Activated CD4-positive, alpha-beta T cell treated with anti-CD3 and anti-CD28 coated beads for 48 hours (primary cell): ENCODE data around the gene CYB5D1.

ENCODE experiments used
- DNase-seq: peaks from one replicate; pipeline ENCODE4 v3.0.0-alpha.2; 2020

The CYB5D1 gene

DNA sequence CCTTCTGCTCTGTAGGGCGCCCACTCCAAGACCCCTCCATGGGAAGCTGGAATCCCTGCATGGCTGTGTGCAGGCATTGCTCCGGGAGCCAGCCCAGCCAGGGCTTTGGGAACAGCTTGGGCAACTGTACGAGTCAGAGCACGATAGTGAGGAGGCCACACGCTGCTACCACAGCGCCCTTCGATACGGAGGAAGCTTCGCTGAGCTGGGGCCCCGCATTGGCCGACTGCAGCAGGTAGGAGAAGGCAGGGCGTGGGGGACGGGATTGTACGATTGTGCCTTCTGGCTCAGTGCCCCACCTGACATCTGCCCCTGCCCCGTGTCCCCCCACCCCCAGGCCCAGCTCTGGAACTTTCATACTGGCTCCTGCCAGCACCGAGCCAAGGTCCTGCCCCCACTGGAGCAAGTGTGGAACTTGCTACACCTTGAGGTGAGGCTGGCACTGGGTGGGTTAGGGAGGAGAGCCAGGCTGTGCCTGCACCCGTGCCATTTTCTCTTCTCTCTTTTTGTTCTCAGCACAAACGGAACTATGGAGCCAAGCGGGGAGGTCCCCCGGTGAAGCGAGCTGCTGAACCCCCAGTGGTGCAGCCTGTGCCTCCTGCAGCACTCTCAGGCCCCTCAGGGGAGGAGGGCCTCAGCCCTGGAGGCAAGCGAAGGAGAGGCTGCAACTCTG is 11.6 kb upstream of the CYB5D1 start:
- no peak for DNase-seq

DNA sequence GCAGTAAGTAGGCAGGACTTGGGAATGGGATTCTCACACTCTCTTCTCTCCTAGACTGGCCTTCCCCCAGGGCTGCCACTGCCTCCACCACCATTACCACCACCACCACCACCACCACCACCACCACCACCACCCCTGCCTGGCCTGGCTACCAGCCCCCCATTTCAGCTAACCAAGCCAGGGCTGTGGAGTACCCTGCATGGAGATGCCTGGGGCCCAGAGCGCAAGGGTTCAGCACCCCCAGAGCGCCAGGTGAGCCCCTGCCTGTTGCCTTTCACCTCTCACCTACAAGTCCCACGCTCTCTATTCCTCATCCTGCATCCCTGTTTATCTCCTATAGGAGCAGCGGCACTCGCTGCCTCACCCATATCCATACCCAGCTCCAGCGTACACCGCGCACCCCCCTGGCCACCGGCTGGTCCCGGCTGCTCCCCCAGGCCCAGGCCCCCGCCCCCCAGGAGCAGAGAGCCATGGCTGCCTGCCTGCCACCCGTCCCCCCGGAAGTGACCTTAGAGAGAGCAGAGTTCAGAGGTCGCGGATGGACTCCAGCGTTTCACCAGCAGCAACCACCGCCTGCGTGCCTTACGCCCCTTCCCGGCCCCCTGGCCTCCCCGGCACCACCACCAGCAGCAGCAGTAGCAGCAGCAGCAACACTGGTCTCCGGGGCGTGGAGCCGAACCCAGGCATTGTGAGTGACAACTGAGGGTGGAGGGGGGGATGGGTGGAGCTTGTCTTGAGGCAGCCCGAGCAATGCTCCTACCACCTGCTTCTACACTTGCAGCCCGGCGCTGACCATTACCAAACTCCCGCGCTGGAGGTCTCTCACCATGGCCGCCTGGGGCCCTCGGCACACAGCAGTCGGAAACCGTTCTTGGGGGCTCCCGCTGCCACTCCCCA is 10.8 kb upstream of the CYB5D1 start:
- no peak for DNase-seq

DNA sequence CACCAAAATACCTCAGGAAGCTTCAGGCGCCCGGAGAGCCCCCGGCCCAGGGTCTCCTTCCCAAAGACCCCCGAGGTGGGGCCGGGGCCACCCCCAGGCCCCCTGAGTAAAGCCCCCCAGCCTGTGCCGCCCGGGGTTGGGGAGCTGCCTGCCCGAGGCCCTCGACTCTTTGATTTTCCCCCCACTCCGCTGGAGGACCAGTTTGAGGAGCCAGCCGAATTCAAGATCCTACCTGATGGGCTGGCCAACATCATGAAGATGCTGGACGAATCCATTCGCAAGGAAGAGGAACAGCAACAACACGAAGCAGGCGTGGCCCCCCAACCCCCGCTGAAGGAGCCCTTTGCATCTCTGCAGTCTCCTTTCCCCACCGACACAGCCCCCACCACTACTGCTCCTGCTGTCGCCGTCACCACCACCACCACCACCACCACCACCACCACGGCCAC is 9.6 kb upstream of the CYB5D1 start:
- DNase-seq, result no peak

DNA sequence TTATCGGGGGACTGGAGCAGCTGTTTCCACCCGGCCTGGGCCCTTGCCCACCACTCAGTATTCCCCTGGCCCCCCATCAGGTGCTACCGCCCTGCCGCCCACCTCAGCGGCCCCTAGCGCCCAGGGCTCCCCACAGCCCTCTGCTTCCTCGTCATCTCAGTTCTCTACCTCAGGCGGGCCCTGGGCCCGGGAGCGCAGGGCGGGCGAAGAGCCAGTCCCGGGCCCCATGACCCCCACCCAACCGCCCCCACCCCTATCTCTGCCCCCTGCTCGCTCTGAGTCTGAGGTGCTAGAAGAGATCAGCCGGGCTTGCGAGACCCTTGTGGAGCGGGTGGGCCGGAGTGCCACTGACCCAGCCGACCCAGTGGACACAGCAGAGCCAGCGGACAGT is 9.1 kb upstream of the CYB5D1 start:
- no peak for DNase-seq

DNA sequence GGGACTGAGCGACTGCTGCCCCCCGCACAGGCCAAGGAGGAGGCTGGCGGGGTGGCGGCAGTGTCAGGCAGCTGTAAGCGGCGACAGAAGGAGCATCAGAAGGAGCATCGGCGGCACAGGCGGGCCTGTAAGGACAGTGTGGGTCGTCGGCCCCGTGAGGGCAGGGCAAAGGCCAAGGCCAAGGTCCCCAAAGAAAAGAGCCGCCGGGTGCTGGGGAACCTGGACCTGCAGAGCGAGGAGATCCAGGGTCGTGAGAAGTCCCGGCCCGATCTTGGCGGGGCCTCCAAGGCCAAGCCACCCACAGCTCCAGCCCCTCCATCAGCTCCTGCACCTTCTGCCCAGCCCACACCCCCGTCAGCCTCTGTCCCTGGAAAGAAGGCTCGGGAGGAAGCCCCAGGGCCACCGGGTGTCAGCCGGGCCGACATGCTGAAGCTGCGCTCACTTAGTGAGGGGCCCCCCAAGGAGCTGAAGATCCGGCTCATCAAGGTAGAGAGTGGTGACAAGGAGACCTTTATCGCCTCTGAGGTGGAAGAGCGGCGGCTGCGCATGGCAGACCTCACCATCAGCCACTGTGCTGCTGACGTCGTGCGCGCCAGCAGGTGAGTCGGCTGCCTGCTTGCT is 8.6 kb upstream of the CYB5D1 start:
- no peak for DNase-seq

DNA sequence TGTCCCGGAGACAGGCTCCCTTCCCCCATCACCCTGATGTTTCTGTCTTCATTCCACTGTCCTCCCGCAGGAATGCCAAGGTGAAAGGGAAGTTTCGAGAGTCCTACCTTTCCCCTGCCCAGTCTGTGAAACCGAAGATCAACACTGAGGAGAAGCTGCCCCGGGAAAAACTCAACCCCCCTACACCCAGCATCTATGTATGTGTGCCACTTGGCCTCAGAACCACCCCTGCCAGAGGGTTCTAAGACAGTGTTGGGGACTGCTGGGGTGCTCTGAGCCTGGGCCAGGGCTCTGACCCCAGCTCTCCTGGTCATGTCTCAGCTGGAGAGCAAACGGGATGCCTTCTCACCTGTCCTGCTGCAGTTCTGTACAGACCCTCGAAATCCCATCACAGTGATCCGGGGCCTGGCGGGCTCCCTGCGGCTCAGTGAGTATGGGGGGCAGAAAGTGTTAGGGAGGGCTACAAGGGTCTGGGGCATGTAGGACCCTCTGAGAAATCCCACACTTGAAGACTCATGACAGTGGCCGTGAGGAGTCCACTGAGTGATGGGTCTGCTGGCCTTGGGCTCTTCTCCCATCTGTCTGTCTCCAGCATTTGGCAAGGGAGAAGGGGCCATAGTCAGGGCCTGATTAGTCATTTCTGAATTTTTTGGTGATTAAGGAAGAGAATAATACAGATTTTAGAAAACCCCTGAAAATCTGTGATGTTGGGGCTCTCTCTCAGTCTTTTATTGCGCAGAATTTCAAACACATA is 7.9 kb upstream of the CYB5D1 start:
- no peak for DNase-seq

DNA sequence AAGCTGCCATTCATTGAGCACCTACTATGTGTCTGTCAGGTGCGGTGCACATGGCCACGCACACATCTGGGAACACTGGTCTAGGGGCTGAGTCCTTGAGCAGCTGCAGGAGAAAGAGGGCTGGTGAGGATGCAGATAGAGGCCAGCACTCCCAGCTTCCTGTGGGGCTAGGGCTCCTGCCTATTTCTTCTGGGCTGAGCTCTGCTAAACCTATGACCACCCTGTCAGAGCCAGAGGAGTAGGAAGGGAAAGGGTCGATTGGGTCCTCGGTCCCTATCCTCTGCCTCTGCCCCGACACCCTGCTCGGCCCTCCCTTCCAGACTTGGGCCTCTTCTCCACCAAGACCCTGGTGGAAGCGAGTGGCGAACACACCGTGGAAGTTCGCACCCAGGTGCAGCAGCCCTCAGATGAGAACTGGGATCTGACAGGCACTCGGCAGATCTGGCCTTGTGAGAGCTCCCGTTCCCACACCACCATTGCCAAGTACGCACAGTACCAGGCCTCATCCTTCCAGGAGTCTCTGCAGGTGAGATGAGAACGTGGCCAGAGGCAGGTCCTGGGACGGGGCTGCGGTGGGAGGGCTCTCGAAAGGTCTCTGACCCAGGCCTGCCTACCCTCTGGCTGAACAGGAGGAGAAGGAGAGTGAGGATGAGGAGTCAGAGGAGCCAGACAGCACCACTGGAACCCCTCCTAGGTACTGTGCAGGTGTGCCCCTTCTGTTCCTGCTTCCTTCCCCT is 6.9 kb upstream of the CYB5D1 start:
- DNase-seq, result no peak

DNA sequence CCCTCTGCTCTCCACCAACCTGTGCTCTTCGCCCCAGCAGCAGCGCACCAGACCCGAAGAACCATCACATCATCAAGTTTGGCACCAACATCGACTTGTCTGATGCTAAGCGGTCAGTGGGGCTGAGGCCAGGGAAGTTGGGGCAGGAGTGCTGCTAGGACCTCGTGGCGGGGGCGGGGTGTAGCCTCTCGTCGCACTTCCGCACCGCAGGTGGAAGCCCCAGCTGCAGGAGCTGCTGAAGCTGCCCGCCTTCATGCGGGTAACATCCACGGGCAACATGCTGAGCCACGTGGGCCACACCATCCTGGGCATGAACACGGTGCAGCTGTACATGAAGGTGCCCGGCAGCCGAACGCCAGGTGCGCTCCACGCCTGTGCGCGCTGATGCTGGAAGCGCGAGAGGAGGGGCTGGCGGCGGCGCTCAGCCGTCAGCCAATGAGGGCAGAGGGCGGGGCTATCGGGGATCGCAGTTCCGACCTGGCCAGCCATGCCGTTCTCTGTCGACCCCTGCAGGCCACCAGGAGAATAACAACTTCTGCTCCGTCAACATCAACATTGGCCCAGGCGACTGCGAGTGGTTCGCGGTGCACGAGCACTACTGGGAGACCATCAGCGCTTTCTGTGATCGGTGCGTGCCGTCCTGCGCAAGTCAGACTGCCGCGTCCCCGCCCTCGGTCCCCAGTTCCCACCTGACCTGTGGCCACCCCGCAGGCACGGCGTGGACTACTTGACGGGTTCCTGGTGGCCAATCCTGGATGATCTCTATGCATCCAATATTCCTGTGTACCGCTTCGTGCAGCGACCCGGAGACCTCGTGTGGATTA is 6.2 kb upstream of the CYB5D1 start:
- DNase-seq, result peak; percentile 96

DNA sequence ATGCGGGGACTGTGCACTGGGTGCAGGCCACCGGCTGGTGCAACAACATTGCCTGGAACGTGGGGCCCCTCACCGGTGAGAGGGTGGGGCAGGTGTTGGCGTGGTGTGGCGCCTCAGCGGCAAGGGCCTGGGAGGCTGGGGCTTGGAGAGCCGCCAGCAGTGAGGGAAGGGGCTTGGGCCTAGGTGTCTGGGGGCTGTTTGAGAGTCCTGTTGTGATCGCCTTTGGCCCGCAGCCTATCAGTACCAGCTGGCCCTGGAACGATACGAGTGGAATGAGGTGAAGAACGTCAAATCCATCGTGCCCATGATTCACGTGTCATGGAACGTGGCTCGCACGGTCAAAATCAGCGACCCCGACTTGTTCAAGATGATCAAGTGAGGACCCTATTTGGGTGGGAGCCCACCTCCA is 5.5 kb upstream of the CYB5D1 start:
- DNase-seq, result no peak

DNA sequence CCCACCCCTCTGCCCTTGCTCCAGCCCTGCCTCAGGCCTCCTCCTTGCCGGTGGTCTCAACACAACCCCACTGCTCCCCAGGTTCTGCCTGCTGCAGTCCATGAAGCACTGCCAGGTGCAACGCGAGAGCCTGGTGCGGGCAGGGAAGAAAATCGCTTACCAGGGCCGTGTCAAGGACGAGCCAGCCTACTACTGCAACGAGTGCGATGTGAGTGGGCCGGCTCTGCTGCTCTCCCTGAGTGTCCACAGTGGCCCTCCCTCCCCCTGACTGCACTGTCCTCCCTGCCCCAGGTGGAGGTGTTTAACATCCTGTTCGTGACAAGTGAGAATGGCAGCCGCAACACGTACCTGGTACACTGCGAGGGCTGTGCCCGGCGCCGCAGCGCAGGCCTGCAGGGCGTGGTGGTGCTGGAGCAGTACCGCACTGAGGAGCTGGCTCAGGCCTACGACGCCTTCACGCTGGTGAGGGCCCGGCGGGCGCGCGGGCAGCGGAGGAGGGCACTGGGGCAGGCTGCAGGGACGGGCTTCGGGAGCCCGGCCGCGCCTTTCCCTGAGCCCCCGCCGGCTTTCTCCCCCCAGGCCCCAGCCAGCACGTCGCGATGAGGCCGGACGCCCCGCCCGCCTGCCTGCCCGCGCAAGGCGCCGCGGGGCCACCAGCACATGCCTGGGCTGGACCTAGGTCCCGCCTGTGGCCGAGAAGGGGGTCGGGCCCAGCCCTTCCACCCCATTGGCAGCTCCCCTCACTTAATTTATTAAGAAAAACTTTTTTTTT is 4.7 kb upstream of the CYB5D1 start:
- no peak for DNase-seq

DNA sequence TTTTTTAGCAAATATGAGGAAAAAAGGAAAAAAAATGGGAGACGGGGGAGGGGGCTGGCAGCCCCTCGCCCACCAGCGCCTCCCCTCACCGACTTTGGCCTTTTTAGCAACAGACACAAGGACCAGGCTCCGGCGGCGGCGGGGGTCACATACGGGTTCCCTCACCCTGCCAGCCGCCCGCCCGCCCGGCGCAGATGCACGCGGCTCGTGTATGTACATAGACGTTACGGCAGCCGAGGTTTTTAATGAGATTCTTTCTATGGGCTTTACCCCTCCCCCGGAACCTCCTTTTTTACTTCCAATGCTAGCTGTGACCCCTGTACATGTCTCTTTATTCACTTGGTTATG is 4.1 kb upstream of the CYB5D1 start:
- no peak for DNase-seq

DNA sequence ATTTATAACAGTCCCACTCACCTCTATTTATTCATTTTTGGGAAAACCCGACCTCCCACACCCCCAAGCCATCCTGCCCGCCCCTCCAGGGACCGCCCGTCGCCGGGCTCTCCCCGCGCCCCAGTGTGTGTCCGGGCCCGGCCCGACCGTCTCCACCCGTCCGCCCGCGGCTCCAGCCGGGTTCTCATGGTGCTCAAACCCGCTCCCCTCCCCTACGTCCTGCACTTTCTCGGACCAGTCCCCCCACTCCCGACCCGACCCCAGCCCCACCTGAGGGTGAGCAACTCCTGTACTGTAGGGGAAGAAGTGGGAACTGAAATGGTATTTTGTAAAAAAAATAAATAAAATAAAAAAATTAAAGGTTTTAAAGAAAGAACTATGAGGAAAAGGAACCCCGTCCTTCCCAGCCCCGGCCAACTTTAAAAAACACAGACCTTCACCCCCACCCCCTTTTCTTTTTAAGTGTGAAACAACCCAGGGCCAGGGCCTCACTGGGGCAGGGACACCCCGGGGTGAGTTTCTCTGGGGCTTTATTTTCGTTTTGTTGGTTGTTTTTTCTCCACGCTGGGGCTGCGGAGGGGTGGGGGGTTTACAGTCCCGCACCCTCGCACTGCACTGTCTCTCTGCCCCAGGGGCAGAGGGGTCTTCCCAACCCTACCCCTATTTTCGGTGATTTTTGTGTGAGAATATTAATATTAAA is 3.6 kb upstream of the CYB5D1 start:
- no peak for DNase-seq

DNA sequence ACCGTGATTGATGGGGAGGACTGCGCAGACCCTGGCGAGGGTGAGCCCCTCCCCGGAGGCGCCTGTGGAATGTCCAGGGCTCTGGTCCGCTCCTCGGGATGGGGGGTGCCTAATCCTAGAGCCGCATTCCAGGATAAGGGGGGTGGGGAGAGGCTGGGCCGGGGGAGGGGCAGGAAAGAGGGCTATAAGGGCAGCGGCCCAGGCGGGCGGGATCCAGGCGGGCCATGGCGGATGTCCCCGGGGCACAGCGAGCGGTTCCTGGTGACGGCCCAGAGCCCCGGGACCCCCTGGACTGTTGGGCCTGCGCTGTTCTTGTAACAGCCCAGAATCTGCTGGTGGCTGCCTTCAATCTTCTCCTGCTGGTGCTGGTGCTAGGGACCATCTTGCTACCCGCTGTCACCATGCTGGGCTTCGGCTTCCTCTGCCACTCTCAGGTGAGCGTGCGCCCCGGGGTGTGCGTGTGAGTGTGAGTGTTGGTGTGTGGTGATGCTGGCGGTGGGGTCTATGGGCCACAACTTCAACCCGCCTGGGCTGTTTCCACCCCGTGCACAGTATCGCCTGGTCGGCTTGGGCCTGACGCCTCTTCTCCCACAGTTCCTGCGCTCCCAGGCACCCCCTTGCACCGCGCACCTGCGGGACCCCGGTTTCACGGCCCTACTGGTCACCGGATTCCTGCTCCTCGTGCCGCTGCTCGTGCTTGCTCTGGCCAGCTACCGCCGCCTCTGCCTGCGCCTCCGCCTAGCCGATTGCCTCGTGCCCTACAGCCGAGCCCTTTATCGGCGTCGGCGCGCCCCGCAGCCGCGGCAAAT is 2.7 kb upstream of the CYB5D1 start, which contains the start of gene TMEM88:
TSS of gene TMEM88 (plus strand) at position 216 of the 809 bp plus-strand sequence. CDS start at position 225, 9 bp downstream.
- DNase-seq, result no peak

DNA sequence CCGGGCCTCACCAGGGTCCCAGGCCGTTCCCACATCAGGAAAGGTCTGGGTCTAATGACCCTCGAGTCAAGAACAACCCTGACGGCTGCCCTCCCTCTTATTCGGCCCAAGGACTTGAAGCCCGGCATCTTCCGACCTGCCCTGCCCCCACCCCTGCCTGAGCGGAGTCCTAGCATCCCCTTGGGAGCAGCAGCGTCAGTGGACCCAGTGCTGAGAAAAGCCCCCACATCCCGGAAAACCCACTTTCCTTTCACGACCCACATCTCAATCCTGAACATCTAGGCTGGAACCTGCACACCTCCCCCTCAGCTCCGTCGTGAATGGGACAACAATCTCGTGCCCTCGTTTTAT is 2.2 kb upstream of the CYB5D1 start:
- DNase-seq, result no peak

DNA sequence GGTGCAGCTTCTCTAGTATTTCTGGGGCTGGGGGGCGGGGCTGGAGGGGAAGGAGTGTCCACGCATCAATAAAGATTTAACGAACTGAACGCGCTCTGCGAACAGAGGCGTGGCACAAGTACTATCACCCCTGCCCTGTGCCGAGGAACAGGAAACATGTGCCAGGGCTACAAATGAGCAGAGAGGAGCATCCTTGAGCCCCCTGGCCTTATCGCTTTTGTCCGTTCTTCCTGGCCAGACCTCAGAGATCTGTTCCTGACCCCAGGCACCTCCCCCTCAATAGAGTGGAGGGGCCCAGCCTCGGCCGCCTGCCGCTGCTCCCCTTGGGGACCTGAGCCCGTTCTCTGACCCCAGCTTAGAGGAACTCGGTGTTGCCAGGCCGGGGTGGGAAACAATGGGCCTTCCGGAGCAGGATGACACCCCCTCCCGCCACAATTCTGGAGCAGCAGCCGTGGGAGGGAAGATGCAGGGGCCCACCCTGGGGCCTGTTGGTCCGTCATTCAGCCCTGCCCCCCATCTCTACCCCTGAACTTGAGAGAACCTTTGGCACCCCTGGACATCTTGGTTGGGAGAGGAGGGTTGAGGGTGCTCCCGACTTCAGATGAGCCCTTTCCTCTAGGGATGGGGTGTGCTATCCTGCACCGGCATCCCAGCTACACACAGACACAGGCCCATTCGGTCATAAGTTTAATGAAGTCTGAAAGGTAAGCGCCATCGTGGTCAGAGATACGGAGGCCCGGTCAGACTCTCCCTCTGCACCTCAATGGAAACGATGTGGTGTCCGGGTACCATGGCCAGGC is 1.6 kb upstream of the CYB5D1 start:
- DNase-seq, result peak; percentile 56

DNA sequence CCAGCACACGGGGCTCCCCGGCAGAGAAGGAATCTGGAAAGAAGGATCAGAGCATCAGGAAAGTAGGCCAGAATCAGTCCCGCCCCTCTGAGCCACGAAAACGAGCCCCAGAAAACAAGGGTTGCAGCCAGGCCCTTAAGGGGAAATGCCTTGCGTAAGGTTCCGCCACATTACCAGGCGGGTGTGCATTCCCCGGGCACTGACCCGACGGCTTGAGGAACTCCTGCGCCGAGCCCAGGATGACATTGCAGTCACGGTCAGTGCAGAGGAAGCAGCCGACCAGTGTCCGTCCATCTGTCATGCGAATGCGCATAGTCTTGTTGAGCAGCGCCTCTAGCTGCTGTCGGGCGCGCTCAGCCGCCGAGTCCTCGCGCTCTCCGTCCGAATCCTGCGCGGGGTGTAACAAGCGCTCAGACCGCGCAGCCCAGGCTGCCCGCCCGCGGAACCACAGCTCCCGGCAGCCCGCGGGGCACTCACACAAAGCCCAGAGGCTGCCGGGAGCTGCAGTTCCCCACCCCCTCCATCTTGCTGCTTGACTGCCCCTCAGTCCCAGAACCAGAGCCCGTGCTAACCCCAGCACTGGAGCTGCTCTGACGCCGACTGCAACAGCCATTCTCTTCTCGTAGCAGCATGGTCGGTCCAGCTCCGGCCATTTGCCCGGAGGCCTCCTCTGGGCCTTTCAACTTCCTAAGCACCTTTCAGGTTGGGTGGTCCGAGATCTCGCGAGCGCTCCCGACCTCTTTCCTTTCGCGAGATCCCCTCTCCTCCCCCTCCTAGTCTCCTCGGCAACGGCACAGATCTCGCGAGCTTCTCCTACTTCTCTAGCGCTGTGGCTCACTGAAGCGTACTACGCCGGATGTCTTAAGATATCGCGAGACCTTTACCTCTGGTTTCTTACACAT is 741 bp upstream of the CYB5D1 start, which contains the start of gene NAA38:
TSS of gene NAA38 (minus strand) at position 749 of the 902 bp plus-strand sequence. CDS start at position 653, 96 bp downstream.
- DNase-seq, result peak; percentile 95

DNA sequence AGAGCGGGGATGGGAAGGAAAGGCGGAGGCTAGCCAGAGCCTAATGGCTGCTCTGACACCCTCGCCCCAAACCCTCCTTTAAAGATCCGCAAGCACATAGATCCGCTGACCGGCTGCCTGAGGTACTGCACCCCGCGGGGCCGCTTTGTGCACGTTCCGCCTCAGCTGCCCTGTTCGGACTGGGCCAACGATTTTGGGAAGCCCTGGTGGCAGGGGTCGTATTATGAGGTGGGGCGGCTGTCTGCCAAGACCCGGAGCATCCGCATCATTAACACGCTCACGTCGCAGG is 663 bp downstream of the CYB5D1 start:
- DNase-seq, result peak; percentile 65
